HG02870 (cell line): ENCODE measurements around the gene KCNT1.

ENCODE experiments used
- ATAC-seq: cut with Tn5 transposase; IDR thresholded peaks from one replicate; pipeline ENCODE4 v1.9.1; 2021; ENCODE audit warnings: mild to moderate bottlenecking, moderate library complexity; ENCODE audit not compliant: unreplicated experiment

Gene KCNT1

DNA sequence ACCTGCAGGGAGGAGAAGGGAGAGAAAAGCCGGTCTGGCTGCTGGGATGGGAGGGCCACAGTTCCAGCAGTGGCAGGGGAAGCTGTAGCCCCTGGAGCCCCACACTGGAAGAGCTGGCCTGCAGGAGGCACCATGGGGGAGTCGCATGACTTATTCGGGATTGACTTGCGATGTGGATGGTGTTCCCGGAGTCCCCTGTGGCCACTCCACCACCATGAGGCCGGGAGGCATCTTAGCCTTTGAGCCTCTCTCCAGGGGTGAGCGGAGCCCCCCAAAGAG, 92.0 kb downstream of the KCNT1 start:
- no peak for ATAC-seq

GRCh38 chr9:135794361-135794885, 92.4 kb downstream of the KCNT1 start:
- ATAC-seq, result no peak

DNA sequence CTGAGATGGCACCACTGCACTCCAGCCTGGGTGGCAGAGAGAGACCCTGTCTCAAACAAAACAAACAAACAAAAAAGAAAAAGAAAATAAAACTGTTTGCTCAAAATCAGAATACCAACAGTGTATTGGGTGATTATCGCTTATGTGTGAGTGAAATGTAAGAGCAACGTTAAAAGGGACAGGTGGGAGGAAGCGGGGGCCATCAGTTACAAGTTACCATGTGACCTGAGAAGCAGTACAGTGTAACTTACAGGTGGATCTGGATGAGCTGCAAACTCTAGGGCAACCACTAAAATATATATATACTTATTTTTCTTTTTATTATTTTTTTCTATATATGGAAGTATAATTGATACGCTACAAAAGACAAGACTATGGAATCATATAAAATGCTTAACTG, 93.4 kb downstream of the KCNT1 start:
- no peak for ATAC-seq

GRCh38 chr9:135796784-135797485, 95.0 kb downstream of the KCNT1 start:
- no peak for ATAC-seq

DNA sequence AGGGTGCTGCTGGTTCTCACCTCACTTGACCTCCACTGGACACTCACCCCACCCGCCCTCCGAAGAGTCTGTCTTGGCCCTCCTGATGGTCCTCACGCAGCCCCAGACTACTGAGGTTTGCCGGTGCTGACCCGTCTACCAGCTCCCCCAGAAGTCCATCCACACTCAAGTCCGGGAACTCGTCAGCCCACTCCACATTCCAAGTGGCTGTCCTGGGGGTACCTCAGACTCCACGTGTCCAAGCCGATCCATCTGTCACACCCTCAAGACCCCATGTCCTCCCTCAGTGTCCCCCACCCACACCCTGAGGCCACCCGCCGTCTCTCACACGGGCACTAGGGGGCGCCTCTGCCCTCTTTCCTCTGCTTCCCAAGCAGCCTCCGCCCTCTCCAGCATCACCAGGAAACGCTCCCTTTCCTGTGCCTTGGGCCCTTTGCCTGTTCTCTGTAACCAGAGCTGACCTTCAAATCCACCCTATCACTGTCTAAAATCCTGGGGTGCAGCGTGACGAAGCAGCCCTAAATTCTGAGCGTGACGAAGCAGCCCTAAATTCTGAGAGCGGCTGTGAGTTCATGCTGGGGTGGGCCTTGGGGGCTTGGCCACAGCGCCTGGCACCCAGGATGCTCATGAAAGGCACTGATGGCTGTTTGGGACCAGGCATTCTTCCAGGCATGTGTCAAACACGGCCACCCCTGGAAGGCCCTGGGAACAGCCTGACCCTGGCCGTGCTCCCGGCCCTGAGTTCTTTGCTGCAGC, 95.7 kb downstream of the KCNT1 start:
- ATAC-seq, result no peak

- no peak for ATAC-seq
Observed at GRCh38 chr9:135798263-135798585, 96.2 kb downstream of the KCNT1 start.

- no peak for ATAC-seq
Observed at GRCh38 chr9:135799261-135799660, 97.3 kb downstream of the KCNT1 start.

GRCh38 chr9:135801070-135801469, 99.1 kb downstream of the KCNT1 start:
- no peak for ATAC-seq

DNA sequence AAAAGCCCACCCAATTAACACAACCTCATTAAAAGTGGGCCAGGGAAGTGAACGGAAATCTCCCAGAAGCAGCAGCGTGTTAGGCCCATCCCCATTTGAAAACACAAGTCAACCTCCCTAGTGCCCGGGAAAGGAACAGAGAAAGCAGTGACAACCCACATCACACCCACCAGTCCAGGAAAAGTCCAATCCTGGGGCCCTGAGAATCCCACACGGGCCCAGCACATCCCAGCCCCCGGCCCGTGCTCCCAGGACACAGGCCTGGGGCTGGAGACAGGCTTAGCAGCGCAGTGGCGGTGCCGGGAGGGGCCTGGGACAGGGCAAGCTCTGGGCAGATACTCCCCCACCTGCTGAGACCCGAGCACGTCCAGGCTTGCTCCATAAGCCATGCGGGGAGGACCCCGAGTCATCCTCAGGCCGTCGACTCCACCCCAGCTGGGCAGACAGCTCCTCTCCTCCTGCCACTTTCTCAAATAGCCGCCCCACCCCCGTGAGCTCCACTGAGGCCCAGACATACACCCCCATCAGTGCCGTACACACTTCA, 101.0 kb downstream of the KCNT1 start:
- no peak for ATAC-seq

GRCh38 chr9:135803441-135803840, 101.5 kb downstream of the KCNT1 start:
- no peak for ATAC-seq

- no peak for ATAC-seq
Observed at GRCh38 chr9:135804581-135805421, 102.8 kb downstream of the KCNT1 start.

- no peak for ATAC-seq
Observed at GRCh38 chr9:135805422-135806022, 103.5 kb downstream of the KCNT1 start.

DNA sequence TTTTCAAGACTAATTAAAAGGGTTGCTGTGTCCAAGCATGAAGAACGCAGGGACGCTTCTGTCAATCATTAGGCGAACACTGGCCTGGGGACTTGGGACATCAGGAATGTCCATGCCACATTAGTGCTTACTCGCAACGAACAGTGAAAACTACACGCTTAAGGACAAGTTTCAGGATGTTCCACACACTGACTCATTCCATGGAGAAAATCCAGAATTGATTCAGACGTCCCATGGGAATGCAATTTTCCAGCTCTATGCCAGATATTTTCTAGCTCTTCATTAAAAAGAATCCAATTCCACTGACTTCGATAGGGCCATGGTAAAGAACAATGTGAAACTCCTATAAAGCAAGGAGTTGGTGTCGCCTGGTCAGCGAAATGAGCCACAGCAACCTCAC, 107.2 kb downstream of the KCNT1 start:
- ATAC-seq, result no peak

- ATAC-seq, result no peak
Observed at GRCh38 chr9:135810806-135811575, 109.0 kb downstream of the KCNT1 start.

- ATAC-seq, result no peak
Observed at GRCh38 chr9:135811801-135812200, 109.8 kb downstream of the KCNT1 start.

- ATAC-seq, result no peak
Observed at GRCh38 chr9:135812961-135813360, 111.0 kb downstream of the KCNT1 start.

DNA sequence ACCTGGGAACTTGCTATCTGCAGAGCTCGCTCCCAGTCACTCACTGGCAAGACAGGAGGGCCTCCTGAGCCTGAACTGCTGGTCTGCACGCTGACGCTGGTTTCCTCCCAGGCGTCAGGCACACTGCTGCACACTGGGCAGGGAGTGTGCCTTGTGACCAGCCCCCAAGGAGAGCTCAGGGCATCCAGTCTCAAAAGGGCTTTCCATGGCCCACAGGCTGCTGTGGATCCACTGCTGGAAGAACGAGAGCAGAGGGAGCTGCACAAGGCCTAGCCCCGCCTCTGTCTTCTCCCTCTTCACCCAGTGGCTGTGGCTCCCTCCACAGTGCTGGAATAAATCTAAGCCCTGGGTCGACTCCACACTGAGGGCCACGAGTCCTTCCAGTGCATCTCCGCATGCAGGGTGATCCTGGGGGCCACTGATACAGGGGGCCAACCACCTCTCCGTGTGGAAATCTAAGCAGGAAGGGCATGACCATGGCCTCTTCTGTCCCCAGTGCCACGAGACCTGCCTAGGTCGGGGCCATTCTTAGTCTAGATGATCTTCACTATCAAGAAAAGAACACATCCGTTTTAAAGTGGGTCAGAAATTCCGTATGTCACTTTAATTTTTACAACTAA, 111.8 kb downstream of the KCNT1 start:
- no peak for ATAC-seq

DNA sequence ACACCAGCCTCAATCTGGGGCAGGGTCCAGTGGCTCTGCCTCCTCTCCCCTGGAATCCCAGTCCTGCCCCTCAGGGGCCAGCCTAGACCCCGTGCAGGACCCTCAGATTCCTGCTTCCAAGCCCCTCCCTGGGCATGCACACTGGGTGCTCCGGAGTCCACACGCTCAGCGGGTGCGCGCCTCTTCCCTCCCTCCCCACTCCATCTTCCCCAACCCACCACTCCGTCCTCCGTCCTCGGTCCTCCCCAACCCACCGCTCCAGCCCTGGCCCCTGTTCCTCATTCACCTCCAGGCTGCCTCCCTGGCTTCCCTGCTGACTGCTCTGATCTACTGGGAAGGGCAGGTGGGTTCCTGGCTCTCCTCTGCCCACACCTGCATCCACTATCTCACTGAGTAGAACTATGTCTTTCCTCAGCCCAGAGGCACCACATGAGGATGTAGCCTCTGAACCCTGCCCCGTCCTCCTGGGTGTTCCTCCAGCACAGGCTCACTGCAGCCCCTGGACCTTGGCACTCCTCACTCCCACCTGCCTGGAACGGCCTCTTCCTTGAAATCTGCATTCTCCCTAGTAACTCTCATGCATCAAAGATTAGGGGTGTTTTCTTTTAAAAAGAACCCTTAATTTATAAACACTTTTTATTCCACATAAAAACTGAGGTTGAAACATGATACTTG, 112.6 kb downstream of the KCNT1 start:
- ATAC-seq, result no peak

DNA sequence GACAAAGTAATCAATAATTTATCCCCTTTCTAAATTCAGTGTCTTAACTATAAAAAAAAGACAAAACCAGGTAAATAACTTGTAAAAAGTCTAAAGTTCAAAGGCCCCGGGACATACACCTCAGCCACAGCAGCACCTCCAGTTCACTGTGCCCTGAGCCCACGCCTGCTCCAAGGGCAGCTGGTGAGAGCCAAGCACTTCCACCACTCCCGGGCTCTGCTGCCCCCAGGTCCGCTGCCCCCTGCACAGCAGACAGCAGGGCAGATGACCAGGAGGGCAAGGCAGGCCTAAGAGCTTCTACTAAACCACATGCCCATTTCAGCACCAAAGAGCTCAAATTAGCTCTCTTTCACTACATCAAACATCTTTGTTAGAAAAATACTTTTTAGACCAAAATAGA, 113.4 kb downstream of the KCNT1 start:
- ATAC-seq, result no peak
